ENCODE data around the gene CAMK1. TPM values are rescaled to one million over a fixed set of nuclear protein-coding genes. Genes with fewer than 3 reads are reported as not detected.

Gene CAMK1
- 10 to 100 TPM; 19.8 to 24.4 TPM for total RNA-seq

- Mint-ChIP-seq H3K4me1 (ENCODE audit: low read depth in 2 of 2) (peaks cover 34 to 39% of the 10 kb centered on the region in 2 donors), H3K27me3 (no peaks in the 10 kb centered on the region), H3K4me3 (peak within 1 kb of the TSS; percentile 81), H3K36me3 (no peaks in the 10 kb centered on the region), H3K27ac (peak within 1 kb of the TSS; percentile 28 to 78), H3K9me3 (no peaks in the 10 kb centered on the region)
- ATAC-seq (peak; percentile 95), DNase-seq (ENCODE audit: low spot score) (peak; percentile 83)
Observed at GRCh38 chr3:9769426-9770275, at the start of gene CAMK1. Gene CAMK1 (minus strand): TSS chr3:9769947. CDS start chr3:9767749, 2,198 bp downstream.

DNA sequence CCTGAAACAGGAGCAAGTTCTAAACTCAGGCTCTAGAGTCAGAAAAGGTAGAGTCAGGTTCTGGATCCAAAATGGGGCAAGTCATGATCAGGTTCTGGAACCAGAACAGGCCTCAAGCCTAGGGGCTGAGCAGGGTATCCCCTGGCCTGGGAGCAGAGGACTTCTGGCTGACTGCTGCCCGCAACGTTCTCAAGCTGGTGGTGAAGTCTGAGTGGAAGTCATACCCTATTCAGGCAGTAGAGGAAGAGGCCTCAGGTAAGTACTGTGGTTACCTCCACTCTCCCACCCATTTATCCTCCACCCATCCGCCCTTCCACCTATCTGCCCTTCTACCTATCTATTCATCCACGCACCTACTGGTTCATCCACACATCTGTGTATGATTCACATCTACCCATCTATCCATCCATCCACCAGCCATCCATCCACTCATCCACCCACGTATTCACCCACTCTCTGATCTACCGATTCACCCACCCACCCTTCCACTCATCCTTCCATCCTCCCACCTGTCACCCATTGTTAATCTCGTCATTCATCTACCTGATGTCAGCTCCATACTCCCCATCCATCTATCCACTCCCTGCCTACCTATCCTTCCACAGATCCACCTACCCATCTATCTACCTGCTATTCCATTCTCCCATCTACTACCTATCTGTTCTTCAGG lies 49.1 kb upstream of the CAMK1 start:
- Mint-ChIP-seq H3K9me3 (no peaks in the 10 kb centered on the region), H3K4me3 (no peak overlapping the region), H3K36me3 (peaks cover 7% of the 10 kb centered on the region), H3K4me1 (ENCODE audit: low read depth in 2 of 2) (peaks cover 0 to 6% of the 10 kb centered on the region in 2 donors), H3K27me3 (no peaks in the 10 kb centered on the region), H3K27ac (no peak overlapping the region)
- DNase-seq (ENCODE audit: low spot score) (no peak), ATAC-seq (no peak)

GRCh38 chr3:9817436-9817835 lies 47.7 kb upstream of the CAMK1 start:
- DNase-seq (ENCODE audit: low spot score), result no peak
- Mint-ChIP-seq H3K36me3 (peaks cover 7% of the 10 kb centered on the region), H3K27ac (no peak overlapping the region), H3K4me3 (no peak overlapping the region), H3K9me3 (no peaks in the 10 kb centered on the region), H3K27me3 (no peaks in the 10 kb centered on the region), H3K4me1 (ENCODE audit: low read depth in 2 of 2) (peaks cover 0 to 6% of the 10 kb centered on the region in 2 donors)
- ATAC-seq, result no peak

- Mint-ChIP-seq H3K4me3 (no peak overlapping the region), H3K36me3 (peaks cover 12% of the 10 kb centered on the region), H3K27ac (no peak overlapping the region), H3K9me3 (no peaks in the 10 kb centered on the region), H3K27me3 (no peaks in the 10 kb centered on the region), H3K4me1 (ENCODE audit: low read depth in 2 of 2) (peaks cover 9 to 16% of the 10 kb centered on the region in 2 donors)
- DNase-seq (ENCODE audit: low spot score) (no peak), ATAC-seq (no peak)
Observed at GRCh38 chr3:9815986-9816385, 46.2 kb upstream of the CAMK1 start.

DNA sequence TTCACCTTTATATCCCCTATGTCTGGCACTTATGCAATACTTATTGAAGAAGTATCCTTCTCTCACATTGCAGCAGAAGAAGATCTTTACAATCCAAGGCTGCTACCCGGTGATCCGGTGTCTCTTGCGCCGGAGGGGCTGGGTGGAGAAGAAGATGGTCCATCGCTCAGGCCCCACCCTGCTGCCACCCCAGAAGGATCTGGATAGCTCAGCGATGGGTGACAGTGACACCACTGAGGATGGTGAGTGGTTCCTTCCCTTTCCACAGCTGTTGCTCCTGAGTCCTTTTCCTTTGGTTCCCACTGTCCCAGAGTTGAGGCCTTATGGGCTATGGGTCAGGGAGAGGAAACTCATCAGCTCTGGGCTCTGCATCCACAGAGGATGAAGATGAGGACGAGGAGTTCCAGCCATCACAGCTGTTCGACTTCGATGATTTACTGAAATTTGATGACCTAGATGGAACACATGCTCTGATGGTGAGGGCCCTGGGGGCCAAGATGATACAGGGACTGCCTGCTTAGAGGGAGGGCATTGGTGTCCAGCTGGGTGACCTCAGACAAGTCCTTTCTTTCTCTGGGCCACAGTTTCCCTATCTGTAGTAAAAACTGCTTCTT lies 43.2 kb upstream of the CAMK1 start:
- peaks cover 5% of the 10 kb centered on the region for H3K36me3 Mint-ChIP-seq
- no peaks in the 10 kb centered on the region for H3K9me3 Mint-ChIP-seq
- ATAC-seq (no peak), DNase-seq (ENCODE audit: low spot score) (peak; percentile 18)
- H3K4me3 Mint-ChIP-seq, result no peak overlapping the region
- peaks cover 32% of the 10 kb centered on the region in 2 donors for H3K4me1 Mint-ChIP-seq (ENCODE audit: low read depth in 2 of 2)
- no peaks in the 10 kb centered on the region for H3K27me3 Mint-ChIP-seq
- no peak overlapping the region for H3K27ac Mint-ChIP-seq

- H3K4me1 Mint-ChIP-seq (ENCODE audit: low read depth in 2 of 2), result peaks cover 43 to 46% of the 10 kb centered on the region in 2 donors
- H3K9me3 Mint-ChIP-seq, result no peaks in the 10 kb centered on the region
- no peak for ATAC-seq
- DNase-seq (ENCODE audit: low spot score), result peak; percentile 29
- H3K27ac Mint-ChIP-seq, result peak overlapping the region; percentile 9 to 49
- peak overlapping the region; percentile 75 for H3K4me3 Mint-ChIP-seq
- H3K36me3 Mint-ChIP-seq, result peaks cover 5% of the 10 kb centered on the region
- H3K27me3 Mint-ChIP-seq, result no peaks in the 10 kb centered on the region
Observed at GRCh38 chr3:9810846-9811245, 41.1 kb upstream of the CAMK1 start.

DNA sequence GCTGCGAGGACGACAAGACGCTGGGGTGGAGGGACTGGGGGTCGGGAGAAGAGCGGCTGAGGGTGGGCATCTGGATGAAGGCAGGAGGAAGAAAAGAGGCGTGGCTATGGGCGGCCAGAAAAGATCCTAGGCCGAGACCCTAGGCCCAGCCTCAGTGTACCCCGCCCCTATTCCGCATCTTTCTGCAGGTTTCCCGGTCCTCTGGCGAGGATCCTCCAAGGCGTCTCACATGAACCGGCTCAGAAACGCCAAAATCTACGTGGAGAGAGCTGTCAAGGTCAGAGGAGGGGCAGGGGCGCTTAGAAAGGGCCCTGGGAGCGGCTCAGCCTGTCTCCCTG lies 40.7 kb upstream of the CAMK1 start:
- peaks cover 5% of the 10 kb centered on the region for H3K36me3 Mint-ChIP-seq
- DNase-seq (ENCODE audit: low spot score) (peak; percentile 37), ATAC-seq (no peak)
- no peaks in the 10 kb centered on the region for H3K9me3 Mint-ChIP-seq
- H3K27ac Mint-ChIP-seq, result peak overlapping the region; percentile 9 to 49
- peaks cover 43 to 46% of the 10 kb centered on the region in 2 donors for H3K4me1 Mint-ChIP-seq (ENCODE audit: low read depth in 2 of 2)
- no peaks in the 10 kb centered on the region for H3K27me3 Mint-ChIP-seq
- peak overlapping the region; percentile 75 for H3K4me3 Mint-ChIP-seq

- ATAC-seq, result peak; percentile 77 to 83
- Mint-ChIP-seq H3K4me3 (peak within 1 kb of the TSS; percentile 75), H3K36me3 (peaks cover 5% of the 10 kb centered on the region), H3K4me1 (ENCODE audit: low read depth in 2 of 2) (peaks cover 43 to 46% of the 10 kb centered on the region in 2 donors), H3K9me3 (no peaks in the 10 kb centered on the region), H3K27ac (peak within 1 kb of the TSS; percentile 91), H3K27me3 (no peaks in the 10 kb centered on the region)
- DNase-seq (ENCODE audit: low spot score), result peak; percentile 69
Observed at GRCh38 chr3:9809615-9810432, 40.1 kb upstream of the CAMK1 start, which contains the start of gene TTLL3. Gene TTLL3 (plus strand): TSS chr3:9810262. CDS start chr3:9810662, 400 bp downstream.

GRCh38 chr3:9809239-9809614 lies 39.5 kb upstream of the CAMK1 start:
- peaks cover 45 to 52% of the 10 kb centered on the region in 2 donors for H3K4me1 Mint-ChIP-seq (ENCODE audit: low read depth in 2 of 2)
- peak overlapping the region; percentile 91 for H3K27ac Mint-ChIP-seq
- peak overlapping the region; percentile 75 for H3K4me3 Mint-ChIP-seq
- no peaks in the 10 kb centered on the region for H3K27me3 Mint-ChIP-seq
- DNase-seq (ENCODE audit: low spot score) (peak; percentile 38), ATAC-seq (no peak)
- H3K36me3 Mint-ChIP-seq, result peaks cover 9% of the 10 kb centered on the region
- H3K9me3 Mint-ChIP-seq, result no peaks in the 10 kb centered on the region

GRCh38 chr3:9808345-9809037 lies 38.7 kb upstream of the CAMK1 start:
- H3K4me3 Mint-ChIP-seq, result peak overlapping the region; percentile 75
- H3K27ac Mint-ChIP-seq, result peak overlapping the region; percentile 91
- peaks cover 17% of the 10 kb centered on the region for H3K36me3 Mint-ChIP-seq
- ATAC-seq (peak; percentile 81 to 82), DNase-seq (ENCODE audit: low spot score) (peak; percentile 62)
- no peaks in the 10 kb centered on the region for H3K27me3 Mint-ChIP-seq
- H3K4me1 Mint-ChIP-seq (ENCODE audit: low read depth in 2 of 2), result peaks cover 51 to 58% of the 10 kb centered on the region in 2 donors
- H3K9me3 Mint-ChIP-seq, result no peaks in the 10 kb centered on the region

GRCh38 chr3:9807981-9808344 lies 38.2 kb upstream of the CAMK1 start:
- Mint-ChIP-seq H3K27ac (peak overlapping the region; percentile 91), H3K36me3 (peaks cover 22% of the 10 kb centered on the region), H3K27me3 (no peaks in the 10 kb centered on the region), H3K4me3 (peak overlapping the region; percentile 75), H3K9me3 (no peaks in the 10 kb centered on the region), H3K4me1 (ENCODE audit: low read depth in 2 of 2) (peaks cover 56 to 63% of the 10 kb centered on the region in 2 donors)
- no peak for DNase-seq (ENCODE audit: low spot score)
- peak in 1 of 2 donors; percentile 1 for ATAC-seq

- Mint-ChIP-seq H3K4me3 (no peak overlapping the region), H3K4me1 (ENCODE audit: low read depth in 2 of 2) (peaks cover 56 to 63% of the 10 kb centered on the region in 2 donors), H3K27ac (peak overlapping the region; percentile 91), H3K9me3 (no peaks in the 10 kb centered on the region), H3K36me3 (peaks cover 23% of the 10 kb centered on the region), H3K27me3 (no peaks in the 10 kb centered on the region)
- ATAC-seq (no peak), DNase-seq (ENCODE audit: low spot score) (no peak)
Observed at GRCh38 chr3:9806688-9807589, 37.2 kb upstream of the CAMK1 start.

Data from natural killer cell treated with Interleukin-12 subunit alpha and Interleukin-12 subunit beta and Interleukin-15 and Interleukin-18, amount 100 ng/mL, for 72 hours (primary cell).